Measurements from ENCODE around the gene PKIG.

- TF ChIP-seq CTCF (IDR thresholded peaks at IDR 0.05) (no peak), EP300 (IDR thresholded peaks at IDR 0.05) (no peak), POLR2A (IDR thresholded peaks at IDR 0.05) (no peak)
These were observed 4.0 kb downstream of the PKIG start for GRCh38 chr20:44586289-44586911.

All from ovary (tissue), 3 donors.